H1 (cell line): Measurements from ENCODE around the gene STX8. TPM values are rescaled to one million over a fixed set of nuclear protein-coding genes. Genes with fewer than 3 reads are reported as not detected.

Experiments used
- EGR1 ChIP-seq: IDR thresholded peaks from 2 replicates; pipeline ENCODE4 v1.6.1; 2011; ENCODE audit warnings: low read depth, low read length, borderline replicate concordance
- HDAC6 ChIP-seq: IDR thresholded peaks from one replicate; pipeline ENCODE4 v1.7.1; 2012; ENCODE audit warnings: low read depth, mild to moderate bottlenecking, inconsistent platforms, low read length, moderate library complexity
- NRF1 ChIP-seq: IDR thresholded peaks from 2 replicates; pipeline ENCODE4 v1.6.1; 2011; ENCODE audit warnings: mild to moderate bottlenecking, low read depth, low read length, improper control_type of control experiment
- polyA plus RNA-seq, 7 experiments: library from polyadenylated mRNA; depleted of rRNA in 3 of 7; stranded (reverse) in 5 of 7; unstranded in 2 of 7; fragments of >200 nt in 5 of 7; fragments of 200-250 nt in 2 of 7; gene quantifications; 1 replicate in 5 of 7; 2 replicates in 1 of 7; 4 replicates in 1 of 7; pipeline versions ENCODE4 v1.2.1 to v1.2.3, GENCODE V29; 2011 to 2013; ENCODE audit warnings: missing spikeins in 2 of 7, mixed read lengths in 2 of 7
- total RNA-seq: library from RNA; stranded (reverse); fragmentation: NEBNext Ultra II Directional; extraction: Animal tissue kit (Norgen Biotek cat#: 25700); gene quantifications from 2 replicates; pipeline ENCODE4 v1.2.1, GENCODE V29; 2021
- TF ChIP-seq, protein P1 (sequence below): fragments of 300-600 bp; sonication (generic); IDR thresholded peaks from 2 replicates; pipeline ENCODE4 v1.7.1; 2012; ENCODE audit warnings: low read length, moderate library complexity, mild to moderate bottlenecking, inconsistent platforms; ENCODE audit not compliant: insufficient replicate concordance

STX8 gene
- total and polyA plus RNA-seq, 2 of the 8 experiments (the other 6 are each of a cell fraction or from before 2014, with no cell fraction given): 22.8 to 42.5 TPM

DNA sequence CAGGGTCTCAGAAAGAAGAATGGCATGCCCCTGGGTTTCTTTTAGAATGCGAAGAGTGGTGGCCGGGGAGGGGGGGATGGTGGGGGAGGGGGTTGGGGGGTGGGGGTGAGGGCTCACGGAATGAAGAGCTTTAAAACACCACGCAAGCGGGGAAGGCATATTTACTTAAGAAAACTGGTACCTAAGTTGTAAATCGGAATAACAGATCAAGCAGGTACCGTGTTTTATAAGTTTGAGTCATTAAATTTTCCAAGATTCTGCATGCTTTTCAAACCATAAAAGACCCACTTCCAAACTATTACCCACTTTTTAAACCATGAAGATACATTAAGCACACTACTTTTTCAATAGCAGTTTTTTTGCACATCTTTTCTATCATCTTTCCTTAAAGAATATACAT is 130.2 kb downstream of the STX8 start (continued):
- TF ChIP-seq EGR1 (no peak), NRF1 (no peak), HDAC6 (no peak)
- TF ChIP-seq, protein P1, sequence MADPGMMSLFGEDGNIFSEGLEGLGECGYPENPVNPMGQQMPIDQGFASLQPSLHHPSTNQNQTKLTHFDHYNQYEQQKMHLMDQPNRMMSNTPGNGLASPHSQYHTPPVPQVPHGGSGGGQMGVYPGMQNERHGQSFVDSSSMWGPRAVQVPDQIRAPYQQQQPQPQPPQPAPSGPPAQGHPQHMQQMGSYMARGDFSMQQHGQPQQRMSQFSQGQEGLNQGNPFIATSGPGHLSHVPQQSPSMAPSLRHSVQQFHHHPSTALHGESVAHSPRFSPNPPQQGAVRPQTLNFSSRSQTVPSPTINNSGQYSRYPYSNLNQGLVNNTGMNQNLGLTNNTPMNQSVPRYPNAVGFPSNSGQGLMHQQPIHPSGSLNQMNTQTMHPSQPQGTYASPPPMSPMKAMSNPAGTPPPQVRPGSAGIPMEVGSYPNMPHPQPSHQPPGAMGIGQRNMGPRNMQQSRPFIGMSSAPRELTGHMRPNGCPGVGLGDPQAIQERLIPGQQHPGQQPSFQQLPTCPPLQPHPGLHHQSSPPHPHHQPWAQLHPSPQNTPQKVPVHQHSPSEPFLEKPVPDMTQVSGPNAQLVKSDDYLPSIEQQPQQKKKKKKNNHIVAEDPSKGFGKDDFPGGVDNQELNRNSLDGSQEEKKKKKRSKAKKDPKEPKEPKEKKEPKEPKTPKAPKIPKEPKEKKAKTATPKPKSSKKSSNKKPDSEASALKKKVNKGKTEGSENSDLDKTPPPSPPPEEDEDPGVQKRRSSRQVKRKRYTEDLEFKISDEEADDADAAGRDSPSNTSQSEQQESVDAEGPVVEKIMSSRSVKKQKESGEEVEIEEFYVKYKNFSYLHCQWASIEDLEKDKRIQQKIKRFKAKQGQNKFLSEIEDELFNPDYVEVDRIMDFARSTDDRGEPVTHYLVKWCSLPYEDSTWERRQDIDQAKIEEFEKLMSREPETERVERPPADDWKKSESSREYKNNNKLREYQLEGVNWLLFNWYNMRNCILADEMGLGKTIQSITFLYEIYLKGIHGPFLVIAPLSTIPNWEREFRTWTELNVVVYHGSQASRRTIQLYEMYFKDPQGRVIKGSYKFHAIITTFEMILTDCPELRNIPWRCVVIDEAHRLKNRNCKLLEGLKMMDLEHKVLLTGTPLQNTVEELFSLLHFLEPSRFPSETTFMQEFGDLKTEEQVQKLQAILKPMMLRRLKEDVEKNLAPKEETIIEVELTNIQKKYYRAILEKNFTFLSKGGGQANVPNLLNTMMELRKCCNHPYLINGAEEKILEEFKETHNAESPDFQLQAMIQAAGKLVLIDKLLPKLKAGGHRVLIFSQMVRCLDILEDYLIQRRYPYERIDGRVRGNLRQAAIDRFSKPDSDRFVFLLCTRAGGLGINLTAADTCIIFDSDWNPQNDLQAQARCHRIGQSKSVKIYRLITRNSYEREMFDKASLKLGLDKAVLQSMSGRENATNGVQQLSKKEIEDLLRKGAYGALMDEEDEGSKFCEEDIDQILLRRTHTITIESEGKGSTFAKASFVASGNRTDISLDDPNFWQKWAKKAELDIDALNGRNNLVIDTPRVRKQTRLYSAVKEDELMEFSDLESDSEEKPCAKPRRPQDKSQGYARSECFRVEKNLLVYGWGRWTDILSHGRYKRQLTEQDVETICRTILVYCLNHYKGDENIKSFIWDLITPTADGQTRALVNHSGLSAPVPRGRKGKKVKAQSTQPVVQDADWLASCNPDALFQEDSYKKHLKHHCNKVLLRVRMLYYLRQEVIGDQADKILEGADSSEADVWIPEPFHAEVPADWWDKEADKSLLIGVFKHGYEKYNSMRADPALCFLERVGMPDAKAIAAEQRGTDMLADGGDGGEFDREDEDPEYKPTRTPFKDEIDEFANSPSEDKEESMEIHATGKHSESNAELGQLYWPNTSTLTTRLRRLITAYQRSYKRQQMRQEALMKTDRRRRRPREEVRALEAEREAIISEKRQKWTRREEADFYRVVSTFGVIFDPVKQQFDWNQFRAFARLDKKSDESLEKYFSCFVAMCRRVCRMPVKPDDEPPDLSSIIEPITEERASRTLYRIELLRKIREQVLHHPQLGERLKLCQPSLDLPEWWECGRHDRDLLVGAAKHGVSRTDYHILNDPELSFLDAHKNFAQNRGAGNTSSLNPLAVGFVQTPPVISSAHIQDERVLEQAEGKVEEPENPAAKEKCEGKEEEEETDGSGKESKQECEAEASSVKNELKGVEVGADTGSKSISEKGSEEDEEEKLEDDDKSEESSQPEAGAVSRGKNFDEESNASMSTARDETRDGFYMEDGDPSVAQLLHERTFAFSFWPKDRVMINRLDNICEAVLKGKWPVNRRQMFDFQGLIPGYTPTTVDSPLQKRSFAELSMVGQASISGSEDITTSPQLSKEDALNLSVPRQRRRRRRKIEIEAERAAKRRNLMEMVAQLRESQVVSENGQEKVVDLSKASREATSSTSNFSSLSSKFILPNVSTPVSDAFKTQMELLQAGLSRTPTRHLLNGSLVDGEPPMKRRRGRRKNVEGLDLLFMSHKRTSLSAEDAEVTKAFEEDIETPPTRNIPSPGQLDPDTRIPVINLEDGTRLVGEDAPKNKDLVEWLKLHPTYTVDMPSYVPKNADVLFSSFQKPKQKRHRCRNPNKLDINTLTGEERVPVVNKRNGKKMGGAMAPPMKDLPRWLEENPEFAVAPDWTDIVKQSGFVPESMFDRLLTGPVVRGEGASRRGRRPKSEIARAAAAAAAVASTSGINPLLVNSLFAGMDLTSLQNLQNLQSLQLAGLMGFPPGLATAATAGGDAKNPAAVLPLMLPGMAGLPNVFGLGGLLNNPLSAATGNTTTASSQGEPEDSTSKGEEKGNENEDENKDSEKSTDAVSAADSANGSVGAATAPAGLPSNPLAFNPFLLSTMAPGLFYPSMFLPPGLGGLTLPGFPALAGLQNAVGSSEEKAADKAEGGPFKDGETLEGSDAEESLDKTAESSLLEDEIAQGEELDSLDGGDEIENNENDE: no peak
